ENCODE results near the gene ISYNA1.

ISYNA1 gene

DNA sequence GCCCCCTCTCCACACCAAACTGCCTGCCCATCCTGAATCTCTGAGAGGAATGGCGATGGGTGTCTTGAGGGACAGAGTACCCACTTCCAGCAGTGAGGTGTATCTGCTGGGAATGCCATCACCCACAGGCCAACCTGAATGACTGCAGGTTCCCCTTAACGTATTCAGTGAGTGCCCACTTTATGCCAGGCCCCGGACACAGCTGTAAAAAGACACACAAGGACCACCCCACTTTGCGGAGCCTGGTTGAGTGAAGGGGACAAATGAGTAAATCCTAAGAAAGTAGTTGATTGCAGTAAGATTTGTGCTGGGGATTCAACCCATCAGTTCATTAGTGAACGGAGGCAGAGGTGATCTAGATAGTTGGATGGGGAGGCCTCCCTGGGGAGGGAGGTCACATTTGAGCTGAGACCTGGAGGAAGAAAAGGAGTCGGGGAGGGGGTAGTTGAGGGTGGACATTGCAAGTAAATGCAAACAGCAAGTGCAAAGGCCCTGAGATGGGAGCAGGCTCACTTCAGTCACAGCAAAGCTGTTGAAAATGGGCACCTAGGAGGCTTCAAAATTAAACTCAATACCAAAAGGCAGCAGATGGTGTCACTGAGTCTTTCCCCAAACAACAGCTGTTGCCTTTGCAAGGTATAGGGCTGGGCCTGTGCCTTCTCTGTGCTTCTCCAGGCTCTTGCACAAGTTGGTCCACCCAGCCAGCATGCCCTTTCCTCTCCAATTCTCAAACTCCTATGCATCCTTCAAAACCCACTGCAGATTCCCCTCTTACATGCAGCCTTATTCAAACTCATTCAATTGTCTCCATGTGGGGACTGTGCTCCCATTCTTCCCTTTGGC, 47.6 kb downstream of the ISYNA1 start:
- DNase-seq = no peak

GRCh38 chr19:18389726-18390064, 48.2 kb downstream of the ISYNA1 start:
- no peak for DNase-seq

DNA sequence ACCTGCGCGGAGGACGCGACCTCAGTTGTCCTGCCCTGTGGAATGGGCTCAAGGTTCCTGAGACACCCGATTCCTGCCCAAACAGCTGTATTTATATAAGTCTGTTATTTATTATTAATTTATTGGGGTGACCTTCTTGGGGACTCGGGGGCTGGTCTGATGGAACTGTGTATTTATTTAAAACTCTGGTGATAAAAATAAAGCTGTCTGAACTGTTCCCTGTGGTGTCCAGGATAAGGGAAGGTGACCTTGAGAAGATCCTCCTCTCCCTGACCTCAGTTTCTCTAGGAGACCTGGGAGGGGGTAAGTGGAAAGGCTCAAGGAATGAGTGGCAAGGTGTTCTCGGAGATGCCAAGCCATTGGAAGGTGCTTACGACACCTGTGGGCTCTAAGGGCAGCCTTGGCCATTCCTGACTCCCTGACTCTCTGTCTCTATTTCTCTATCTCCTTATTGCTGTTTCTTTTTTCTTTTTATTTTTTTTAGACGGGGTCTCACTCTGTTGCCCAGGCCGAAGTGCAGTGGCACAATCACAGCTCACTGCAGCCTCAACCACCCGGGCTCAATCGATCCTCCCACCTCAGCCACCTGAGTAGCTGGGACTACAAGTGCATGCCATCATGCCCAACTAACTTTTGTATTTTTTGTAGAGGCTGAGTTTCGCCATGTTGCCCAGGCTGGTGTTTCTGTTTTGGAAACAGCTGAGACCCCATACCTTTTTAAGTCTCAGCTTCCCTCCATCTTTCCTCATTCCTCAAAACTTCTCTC, 48.8 kb downstream of the ISYNA1 start:
- no peak for DNase-seq

- peak; percentile 77 for DNase-seq
Measured at GRCh38 chr19:18388100-18388959, 49.6 kb downstream of the ISYNA1 start.

GRCh38 chr19:18386543-18387271, 51.2 kb downstream of the ISYNA1 start:
- no peak for DNase-seq

- no peak for DNase-seq
Measured at GRCh38 chr19:18385675-18386542, 52.0 kb downstream of the ISYNA1 start, which contains the start of gene GDF15. GDF15 (plus strand) TSS chr19:18386158; CDS start chr19:18386190, 32 bp downstream.

DNA sequence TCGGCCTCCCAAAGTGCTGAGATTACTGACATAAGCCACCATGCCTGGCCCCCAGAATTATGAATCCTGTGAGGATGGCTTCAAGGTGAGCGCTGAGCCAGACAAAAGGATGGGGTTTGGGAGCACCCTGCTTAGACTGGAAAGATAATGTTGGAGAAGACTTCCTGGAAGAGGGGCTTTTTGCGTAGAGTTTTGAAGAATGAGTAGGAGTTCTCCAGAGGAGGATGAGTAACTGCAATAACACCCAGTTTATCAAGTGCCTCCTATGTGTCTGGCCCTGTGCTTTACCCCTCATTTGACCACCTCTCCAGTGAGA, 52.6 kb downstream of the ISYNA1 start:
- no peak for DNase-seq

- no peak for DNase-seq
Measured at GRCh38 chr19:18384775-18385174, 53.2 kb downstream of the ISYNA1 start.
